ENCODE measurements around the gene JMY.

JMY gene

DNA sequence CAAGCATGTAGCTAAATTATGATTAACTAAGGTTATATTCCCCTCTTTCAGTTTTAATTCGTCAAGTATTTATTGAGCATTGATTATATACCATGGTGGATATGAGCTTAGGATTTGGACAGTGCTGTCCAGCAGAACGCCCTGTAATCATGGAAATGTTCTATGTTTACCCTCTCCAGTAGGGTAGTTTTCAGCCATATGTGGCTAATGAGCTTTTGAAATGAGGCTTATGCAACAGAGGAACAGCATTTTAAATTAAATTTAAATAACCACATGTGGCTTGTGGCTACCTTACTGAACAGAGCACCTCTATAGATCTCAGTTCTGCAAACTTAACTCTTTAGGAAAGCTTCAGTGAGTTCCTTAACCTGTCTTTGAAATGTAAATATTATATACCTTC lies 59.1 kb downstream of the JMY start:
- no peak for DNase-seq

DNA sequence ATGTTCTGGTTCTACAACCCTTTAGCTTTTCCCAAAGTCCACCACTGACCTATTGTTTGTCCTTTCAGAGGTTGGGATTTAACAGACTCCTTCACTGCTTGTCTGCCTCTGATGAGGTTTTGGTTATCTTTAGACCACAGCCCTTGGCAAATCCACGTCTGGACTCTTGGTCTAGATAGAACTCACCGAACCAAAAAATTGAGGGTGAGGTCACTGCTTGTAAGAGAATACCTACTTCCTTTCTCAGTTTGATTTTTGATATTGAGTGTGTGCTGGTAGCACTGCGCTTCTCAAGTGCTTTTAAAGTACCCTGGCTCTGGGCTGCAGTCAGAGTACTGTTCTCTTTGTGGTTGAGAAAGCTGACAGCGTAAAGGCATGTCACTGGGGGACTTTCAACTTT lies 61.7 kb downstream of the JMY start:
- no peak for DNase-seq

DNA sequence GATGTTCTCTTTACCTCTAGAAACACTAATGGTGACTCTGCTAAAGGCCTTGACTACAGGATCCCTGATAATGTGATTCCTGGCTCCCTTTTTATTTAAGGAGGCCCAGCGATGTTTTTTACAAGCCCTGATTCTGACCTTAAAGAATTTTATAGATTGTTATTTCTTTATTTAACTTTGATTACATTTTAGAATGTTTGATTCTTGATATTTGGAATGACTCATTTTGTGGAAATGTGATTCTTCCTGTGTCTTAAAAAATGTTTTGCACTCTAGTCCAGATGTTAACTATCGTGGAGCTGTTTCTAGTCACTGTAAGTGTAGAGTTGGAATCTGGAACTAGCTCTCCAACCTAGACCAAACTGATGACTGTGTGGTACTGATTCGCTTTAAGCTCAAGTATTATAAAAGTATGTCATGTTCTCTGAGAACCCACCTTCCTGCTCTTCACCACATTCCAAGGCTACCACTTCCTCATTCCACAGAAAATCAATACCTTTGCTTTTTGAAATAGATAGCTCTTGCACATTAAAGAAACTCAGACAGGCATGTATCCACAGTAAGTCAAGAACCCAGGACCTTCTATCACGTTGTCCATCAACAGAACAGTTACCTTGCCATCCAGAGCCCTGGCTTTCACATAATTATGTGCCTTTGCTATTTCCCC lies 65.2 kb downstream of the JMY start:
- no peak for DNase-seq

DNA sequence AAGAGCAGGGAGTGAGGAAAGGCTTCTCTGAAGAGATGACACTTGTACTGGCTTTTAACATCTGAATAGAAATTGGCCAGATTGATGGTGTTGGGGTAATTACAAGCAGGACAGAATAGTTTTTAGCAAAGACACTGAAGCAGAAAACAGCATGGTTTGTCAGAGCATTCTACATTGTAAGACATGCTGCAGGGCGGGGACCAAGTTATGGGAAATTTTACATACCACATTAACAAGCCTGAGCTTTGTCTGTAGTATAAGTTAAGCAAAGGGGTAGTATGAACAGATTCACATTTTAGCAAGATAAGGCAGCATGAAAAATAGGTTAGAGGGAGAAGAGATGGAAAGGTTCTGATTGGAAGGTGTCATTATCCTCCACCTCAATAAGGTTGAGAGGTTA lies 66.5 kb downstream of the JMY start:
- DNase-seq, result no peak

DNA sequence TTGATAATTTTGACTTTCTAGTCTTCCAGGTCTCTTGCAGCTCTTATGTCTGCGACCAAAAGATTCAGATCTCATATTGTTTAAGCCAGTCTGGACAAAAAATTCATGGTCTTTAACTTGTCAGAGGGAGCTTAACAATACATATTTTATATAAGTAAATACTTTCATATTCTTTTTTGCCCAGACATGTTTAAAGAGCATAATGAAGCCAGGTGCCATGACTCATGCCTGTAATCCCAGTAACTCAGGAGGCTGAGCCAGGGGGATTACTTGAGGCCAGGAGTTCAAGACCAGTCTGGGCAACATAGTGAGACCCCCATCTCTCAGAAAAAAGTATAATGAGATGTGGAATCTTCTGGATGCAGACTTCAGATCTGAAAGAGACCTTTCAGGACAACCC lies 69.8 kb downstream of the JMY start:
- no peak for DNase-seq

DNA sequence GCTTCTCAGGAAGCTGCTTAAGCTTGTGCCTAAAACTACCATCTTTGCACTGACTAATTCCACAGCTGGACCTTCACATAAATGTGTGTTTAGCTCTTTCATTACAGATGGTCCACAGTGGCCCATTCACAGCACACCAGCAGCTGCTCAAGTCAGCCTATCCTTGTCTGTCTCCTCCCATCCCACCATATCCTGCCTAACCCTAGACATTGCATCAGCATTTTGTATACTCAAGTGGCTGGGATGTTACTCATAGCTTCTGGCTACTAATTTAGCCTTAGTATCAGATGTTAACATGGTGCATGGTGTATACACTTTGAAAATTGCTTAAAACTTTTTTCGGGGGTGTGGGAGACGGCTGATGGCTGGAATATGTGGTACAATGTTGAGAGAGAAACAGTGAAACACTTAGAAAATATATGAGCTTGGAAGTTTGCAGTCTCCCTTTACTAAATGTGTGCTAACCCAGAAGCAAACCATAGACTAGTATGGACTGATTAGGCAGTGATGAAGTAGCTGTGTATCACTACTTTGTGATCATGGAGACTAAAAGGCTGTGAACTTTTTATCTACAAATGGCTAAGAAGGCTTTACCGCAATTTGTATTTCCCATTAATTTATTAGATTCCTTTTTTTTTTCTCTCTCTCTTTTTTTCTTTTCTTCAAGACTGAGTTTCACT lies 83.1 kb downstream of the JMY start:
- no peak for DNase-seq

DNA sequence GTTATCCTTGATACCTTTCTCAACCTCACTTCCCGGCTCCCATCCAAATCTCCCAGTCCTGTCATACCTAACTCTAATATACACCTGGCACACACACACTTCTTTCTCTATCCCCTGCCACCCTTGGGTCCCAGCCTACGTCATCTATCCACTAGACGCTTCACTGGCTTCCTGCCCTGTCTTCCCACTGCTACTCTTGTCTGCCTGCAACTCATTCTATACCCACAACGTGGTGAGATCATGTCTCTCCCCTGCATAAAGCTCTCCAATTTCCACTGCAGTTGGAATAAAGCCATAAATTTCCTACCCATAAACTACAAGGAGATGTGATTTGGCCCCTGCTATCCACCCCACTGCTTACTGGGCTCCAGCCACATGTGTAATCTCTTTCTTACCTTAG lies 93.5 kb downstream of the JMY start:
- DNase-seq, result no peak

DNA sequence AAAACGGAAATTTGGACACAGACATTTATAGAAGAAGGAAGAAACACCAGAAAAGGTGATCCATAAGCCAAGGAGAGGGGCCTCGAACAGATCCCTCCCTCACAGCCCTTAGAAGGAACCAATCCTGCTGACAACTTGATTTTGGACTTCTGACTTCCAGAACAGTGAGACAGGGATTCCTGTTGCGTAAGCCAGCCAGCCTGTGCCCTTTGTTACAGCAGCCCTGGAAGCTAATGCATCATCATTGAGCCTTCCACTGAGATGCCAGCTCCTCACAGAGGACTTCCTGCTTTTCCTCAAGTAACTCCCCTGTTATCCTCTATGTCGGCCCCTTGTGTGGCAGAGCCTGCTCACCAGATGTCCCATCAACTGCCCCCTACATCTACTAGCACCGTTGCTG lies 94.1 kb downstream of the JMY start:
- no peak for DNase-seq

DNA sequence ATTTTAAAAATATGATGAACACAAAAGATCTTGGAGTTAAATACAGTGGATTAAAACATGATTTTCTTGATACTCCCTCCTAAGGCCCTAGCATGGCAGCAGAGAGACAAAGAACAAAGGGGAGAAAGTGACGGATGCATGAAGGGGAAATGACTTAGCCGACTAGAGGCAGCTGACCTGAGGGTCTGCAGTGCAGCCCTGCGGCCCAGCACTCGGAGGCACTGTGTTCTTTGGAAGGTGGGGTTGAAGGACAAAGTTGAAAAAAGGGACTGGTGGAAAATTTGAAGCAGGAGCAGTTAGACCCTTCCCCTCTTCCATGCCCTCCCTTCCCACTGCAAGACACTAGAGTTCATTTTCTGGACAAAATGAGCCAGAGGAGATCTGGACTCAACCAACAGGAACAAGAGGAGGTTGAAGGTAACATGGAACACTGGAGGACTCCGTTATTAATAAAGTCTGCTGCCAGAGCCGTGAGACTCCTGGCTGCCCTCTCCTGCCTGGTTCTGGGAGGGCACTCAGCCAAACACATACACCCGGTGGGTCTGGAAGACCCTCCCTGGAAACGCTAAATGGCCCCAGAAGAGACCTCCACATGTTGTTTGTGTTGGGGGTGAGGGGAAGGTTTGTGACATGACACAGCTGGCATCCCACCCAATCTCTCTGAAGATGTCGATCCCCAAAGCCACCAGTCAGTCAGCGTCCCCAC lies 98.1 kb downstream of the JMY start:
- no peak for DNase-seq

DNA sequence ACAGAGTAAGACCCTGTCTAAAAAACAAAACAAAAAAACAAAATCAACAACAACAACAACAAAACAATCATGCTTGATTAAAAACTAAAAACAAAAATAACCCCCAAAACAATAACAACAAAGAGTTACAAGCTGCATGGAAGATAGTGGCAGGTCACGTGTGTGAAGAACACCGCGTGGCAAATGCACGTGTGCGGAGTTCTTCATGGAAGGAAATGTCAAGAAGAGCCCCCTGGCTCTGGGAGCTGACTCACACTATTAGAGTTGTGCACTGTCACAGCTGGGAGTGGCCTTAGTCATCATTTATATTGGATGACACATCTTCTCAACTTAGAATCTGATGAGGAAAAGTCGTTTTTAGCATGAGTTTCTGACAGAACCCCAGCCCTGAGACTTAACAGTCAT lies 110.5 kb downstream of the JMY start:
- no peak for DNase-seq

DNA sequence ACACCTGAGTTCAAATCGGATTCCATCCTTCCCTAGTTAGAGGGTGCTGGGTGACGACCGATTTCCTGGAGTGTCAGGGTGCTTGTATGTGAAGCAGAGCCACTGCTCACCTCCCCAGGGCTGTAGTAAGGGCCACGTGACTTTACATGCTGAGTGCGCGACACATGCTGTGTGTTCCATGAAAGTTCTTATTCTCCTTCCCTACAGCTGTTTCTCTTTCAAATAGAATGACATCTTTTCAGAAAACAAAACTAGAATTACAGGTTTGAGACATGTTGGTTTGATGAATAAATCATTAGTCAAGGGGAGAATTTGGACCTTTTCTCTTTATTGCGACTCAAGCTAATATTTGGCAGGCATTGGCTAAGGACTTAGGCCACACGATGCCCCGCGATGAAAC lies 113.1 kb downstream of the JMY start:
- DNase-seq, result no peak

DNA sequence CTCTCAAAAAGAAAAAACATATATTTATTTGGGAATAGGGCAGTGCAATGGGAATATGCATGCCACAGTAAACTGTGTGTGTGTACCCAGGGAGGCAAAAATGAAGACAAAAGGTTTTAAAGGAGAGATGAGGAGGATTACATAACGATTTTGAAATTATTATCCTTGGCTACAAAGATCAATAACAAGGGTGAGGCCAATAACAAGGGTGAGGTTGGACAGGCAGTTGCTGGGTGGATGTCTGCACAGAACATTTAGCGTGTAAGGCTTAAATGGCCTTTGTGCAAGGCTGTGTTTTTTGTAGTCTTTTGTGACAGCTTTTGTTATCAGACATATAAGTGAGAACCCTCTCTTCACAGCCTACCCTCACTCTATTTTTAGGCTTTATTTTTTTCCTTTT lies 114.0 kb downstream of the JMY start:
- DNase-seq, result no peak

DNA sequence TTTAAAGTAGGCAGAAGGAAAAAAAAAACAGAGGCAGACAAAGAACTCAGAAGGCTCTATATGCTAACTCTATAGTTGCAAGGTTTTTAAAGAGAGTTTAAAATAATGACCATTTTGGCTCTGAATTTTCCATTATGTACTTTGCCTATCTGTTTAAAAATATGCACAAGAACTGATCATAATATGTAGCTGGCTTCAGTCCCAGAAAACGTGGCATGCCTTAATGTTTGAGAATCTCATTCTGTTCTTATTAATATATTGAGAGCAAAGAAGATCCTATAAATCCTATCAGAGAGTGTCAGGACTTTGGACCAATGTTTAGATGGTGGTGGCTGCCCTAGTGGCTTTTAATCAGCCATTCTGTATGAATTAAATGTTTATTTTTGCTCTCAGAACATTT lies 121.5 kb downstream of the JMY start:
- DNase-seq, result no peak

Data from activated CD4-positive, CD25-positive, alpha-beta regulatory T cell (primary cell).